Measurements from ENCODE around the gene PDHX. TPM values are rescaled to one million over a fixed set of nuclear protein-coding genes. Genes with fewer than 3 reads are reported as not detected.

The PDHX gene
- total RNA-seq, 1 donor from 2014 or later, result 18.6 TPM

GRCh38 chr11:35012467-35013191, 96.2 kb downstream of the PDHX start:
- POLR2A ChIA-PET, result interaction anchor here (0.6 to 6.0 kb wide), 17 partner anchors 14 to 162 kb away, joined by 3 to 50 read pairs (median 9); partner anchors contain the start of gene CD44
- CTCF ChIA-PET, result interaction anchor here (1.0 to 1.5 kb wide), 5 partner anchors 13 to 66 kb away, joined by 3 to 5 read pairs (median 3); no protein-coding TSS in a partner anchor
- peaks cover 48% of the 10 kb centered on the region for H3K4me1 Mint-ChIP-seq

GRCh38 chr11:35013514-35014233, 97.3 kb downstream of the PDHX start:
- peak overlapping the region; percentile 59 for H3K4me3 Mint-ChIP-seq
- H3K4me1 Mint-ChIP-seq, result peaks cover 43% of the 10 kb centered on the region
- peak; percentile 47 for ATAC-seq (ENCODE audit: low read depth)
- no peaks in the 10 kb centered on the region for H3K36me3 Mint-ChIP-seq (ENCODE audit: low read depth)
- intact Hi-C loops (cut with micrococcal nuclease), result loop anchor here (1.0 to 2.0 kb wide), 3 partner anchors 15 to 23 kb away; no protein-coding TSS in a partner anchor
- peak overlapping the region; percentile 90 for H3K27ac Mint-ChIP-seq
- ChIA-PET POLR2A (interaction anchor here (0.6 to 6.0 kb wide), 15 partner anchors 16 to 165 kb away, joined by 3 to 50 read pairs (median 7); partner anchors contain the start of gene CD44), CTCF (interaction anchor here (1.4 to 1.5 kb wide), 2 partner anchors 16 to 65 kb away, joined by 3 read pairs; no protein-coding TSS in a partner anchor)
- H3K9me3 Mint-ChIP-seq, result no peaks in the 10 kb centered on the region
- TF ChIP-seq CTCF (IDR thresholded peaks at IDR 0.05), result no peak
- H3K27me3 Mint-ChIP-seq, result no peaks in the 10 kb centered on the region
- DNase-seq, result no peak

More at GRCh38 chr11:35012467-35013191, 96.2 kb downstream of the PDHX start:
- Mint-ChIP-seq H3K27me3 (no peaks in the 10 kb centered on the region), H3K36me3 (ENCODE audit: low read depth) (no peaks in the 10 kb centered on the region), H3K27ac (peak overlapping the region; percentile 90), H3K9me3 (no peaks in the 10 kb centered on the region), H3K4me3 (peak overlapping the region; percentile 65)
- no peak for TF ChIP-seq CTCF (IDR thresholded peaks at IDR 0.05)
- DNase-seq (no peak), ATAC-seq (ENCODE audit: low read depth) (peak; percentile 81)
- intact Hi-C loops (cut with micrococcal nuclease), result loop anchor here (1.0 to 2.0 kb wide), 6 partner anchors 14 to 129 kb away; no protein-coding TSS in a partner anchor

- intact Hi-C loops (cut with micrococcal nuclease), result no loop called here
- POLR2A ChIA-PET, result interaction anchor here (0.6 to 6.0 kb wide), 4 partner anchors 12 to 164 kb away, joined by 3 to 41 read pairs (median 4); partner anchors contain the start of gene CD44
- Mint-ChIP-seq H3K27me3 (no peaks in the 10 kb centered on the region), H3K9me3 (no peaks in the 10 kb centered on the region), H3K4me3 (no peak overlapping the region), H3K36me3 (ENCODE audit: low read depth) (no peaks in the 10 kb centered on the region), H3K27ac (peak overlapping the region; percentile 90), H3K4me1 (peaks cover 39% of the 10 kb centered on the region)
- no peak for TF ChIP-seq CTCF (IDR thresholded peaks at IDR 0.05)
- DNase-seq (no peak), ATAC-seq (ENCODE audit: low read depth) (no peak)
- CTCF ChIA-PET, result no interaction called here
These were observed 97.9 kb downstream of the PDHX start for GRCh38 chr11:35014346-35014745.

- no peaks in the 10 kb centered on the region for H3K27me3 Mint-ChIP-seq
- H3K4me3 Mint-ChIP-seq, result no peak overlapping the region
- ChIA-PET CTCF (interaction anchor here (1.0 kb wide), 1 partner anchor 15 kb away, joined by 4 read pairs; no protein-coding TSS in a partner anchor), POLR2A (interaction anchor here (0.7 to 1.7 kb wide), 3 partner anchors 72 to 135 kb away, joined by 3 read pairs; partner anchors contain the start of gene CD44)
- peaks cover 30% of the 10 kb centered on the region for H3K4me1 Mint-ChIP-seq
- H3K27ac Mint-ChIP-seq, result no peak overlapping the region
- H3K9me3 Mint-ChIP-seq, result no peaks in the 10 kb centered on the region
- DNase-seq (no peak), ATAC-seq (ENCODE audit: low read depth) (no peak)
- no peak for TF ChIP-seq CTCF (IDR thresholded peaks at IDR 0.05)
- no peaks in the 10 kb centered on the region for H3K36me3 Mint-ChIP-seq (ENCODE audit: low read depth)
- intact Hi-C loops (cut with micrococcal nuclease), result no loop called here
These were observed 99.4 kb downstream of the PDHX start for GRCh38 chr11:35015621-35016387.

Data from activated B cell treated with CpG ODN at 0.5 μM for 24 hours (primary cell).